Bronchial epithelial cell (primary cell): ENCODE results near the gene LMO7. TPM values are rescaled to one million over a fixed set of nuclear protein-coding genes. Genes with fewer than 3 reads are reported as not detected.

ENCODE experiments used
- DNase-seq: peaks from one replicate; pipeline ENCODE4 v3.0.0-alpha.2; 2010; ENCODE audit warnings: low read depth
- FAIRE-seq: peaks from 2 replicates; lab custom pipeline; 2011; peaks lifted over from hg19 to GRCh38; lab: Jason Lieb, UNC
- H3K27me3 ChIP-seq: 2 replicates; pipeline ENCODE4 v1.5.1; 2011; ENCODE audit warnings: low read length; ENCODE audit not compliant: control insufficient read depth, insufficient read depth
- H3K36me3 ChIP-seq: 2 replicates; pipeline ENCODE4 v1.5.1; 2011; ENCODE audit warnings: low read length; ENCODE audit not compliant: control insufficient read depth, insufficient read depth
- H3K4me3 ChIP-seq: 2 replicates; pipeline ENCODE4 v1.5.1; 2011; ENCODE audit warnings: mild to moderate bottlenecking, low read depth, low read length, control low read depth
- total RNA-seq: library from RNA; depleted of rRNA; stranded (reverse); fragments of >200 nt; gene quantifications from 2 replicates; pipeline ENCODE4 v1.2.1, GENCODE V29; 2014
- TF ChIP-seq, protein P1 (sequence below): IDR thresholded peaks from 2 replicates; pipeline ENCODE4 v1.5.1; 2011; ENCODE audit warnings: mild to moderate bottlenecking, moderate library complexity, low read length, control low read depth, inconsistent platforms; ENCODE audit not compliant: insufficient read depth, severe bottlenecking

The LMO7 gene
- total RNA-seq, 1 donor from 2014 or later = 150 TPM

DNA sequence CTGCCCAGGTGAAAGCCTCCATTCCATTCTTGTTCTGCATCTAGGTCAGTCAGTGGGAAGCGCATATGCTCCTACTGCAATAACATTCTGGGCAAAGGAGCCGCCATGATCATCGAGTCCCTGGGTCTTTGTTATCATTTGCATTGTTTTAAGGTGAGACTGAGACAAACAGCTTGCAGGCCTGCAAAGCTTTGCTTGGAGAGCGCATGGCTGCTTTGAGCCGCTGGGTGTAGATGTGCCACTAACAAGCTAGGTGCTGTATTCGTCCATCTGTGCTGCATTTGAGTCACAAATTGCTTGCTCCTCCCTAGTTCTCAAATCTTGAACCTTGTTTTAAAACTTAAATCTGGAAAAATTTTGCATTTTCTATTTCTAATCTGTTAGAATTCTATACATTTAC lies 219.1 kb downstream of the LMO7 start:
- Histone ChIP-seq H3K4me3 (no peak overlapping the region), H3K27me3 (no peaks in the 10 kb centered on the region), H3K36me3 (peaks cover 6% of the 10 kb centered on the region)
- TF ChIP-seq, protein P1, sequence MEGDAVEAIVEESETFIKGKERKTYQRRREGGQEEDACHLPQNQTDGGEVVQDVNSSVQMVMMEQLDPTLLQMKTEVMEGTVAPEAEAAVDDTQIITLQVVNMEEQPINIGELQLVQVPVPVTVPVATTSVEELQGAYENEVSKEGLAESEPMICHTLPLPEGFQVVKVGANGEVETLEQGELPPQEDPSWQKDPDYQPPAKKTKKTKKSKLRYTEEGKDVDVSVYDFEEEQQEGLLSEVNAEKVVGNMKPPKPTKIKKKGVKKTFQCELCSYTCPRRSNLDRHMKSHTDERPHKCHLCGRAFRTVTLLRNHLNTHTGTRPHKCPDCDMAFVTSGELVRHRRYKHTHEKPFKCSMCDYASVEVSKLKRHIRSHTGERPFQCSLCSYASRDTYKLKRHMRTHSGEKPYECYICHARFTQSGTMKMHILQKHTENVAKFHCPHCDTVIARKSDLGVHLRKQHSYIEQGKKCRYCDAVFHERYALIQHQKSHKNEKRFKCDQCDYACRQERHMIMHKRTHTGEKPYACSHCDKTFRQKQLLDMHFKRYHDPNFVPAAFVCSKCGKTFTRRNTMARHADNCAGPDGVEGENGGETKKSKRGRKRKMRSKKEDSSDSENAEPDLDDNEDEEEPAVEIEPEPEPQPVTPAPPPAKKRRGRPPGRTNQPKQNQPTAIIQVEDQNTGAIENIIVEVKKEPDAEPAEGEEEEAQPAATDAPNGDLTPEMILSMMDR = no peak
- DNase-seq (no peak), FAIRE-seq (no peak)

DNA sequence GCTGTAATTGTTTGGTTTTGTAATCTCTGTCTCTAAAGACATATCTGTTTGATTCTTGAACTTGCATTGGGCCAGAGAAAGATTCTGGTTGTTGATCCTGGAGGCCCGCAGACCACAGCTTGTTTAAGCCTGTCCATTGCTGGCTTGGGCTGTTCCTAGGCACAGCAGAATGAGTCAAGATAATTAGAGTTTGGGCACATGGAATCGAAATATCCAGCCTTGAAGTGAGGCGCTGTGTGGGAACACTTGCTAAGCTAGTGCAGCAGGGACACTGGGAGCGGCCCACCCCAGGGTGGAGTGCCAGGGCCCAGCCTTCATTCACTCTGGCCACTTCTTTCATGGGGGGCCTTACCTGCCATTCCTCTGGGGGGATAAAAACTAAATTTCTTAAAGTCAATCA lies 219.7 kb downstream of the LMO7 start:
- Histone ChIP-seq H3K36me3 (peaks cover 5% of the 10 kb centered on the region), H3K27me3 (no peaks in the 10 kb centered on the region), H3K4me3 (no peak overlapping the region)
- TF ChIP-seq, protein P1 = no peak
- DNase-seq (peak; percentile 47), FAIRE-seq (no peak)

DNA sequence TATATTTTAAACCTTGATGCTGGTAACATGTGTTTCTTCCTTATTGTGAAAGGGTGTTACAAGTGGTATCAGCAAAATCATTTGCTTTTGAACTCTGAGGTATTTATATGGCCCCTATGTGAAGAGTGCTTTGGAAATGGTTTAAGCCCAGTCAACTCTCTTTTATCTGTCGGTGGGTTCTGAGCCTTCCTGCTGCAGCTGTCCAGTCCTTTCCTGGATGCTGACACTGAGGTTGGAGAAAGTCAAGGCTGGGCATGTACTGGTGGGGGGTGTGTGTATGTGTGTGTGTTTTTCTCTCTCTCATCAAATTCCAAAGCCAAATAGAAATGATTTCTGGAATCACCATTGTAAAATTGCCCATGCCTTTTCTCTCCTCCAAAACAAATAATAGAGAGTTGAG lies 221.2 kb downstream of the LMO7 start:
- Histone ChIP-seq H3K27me3 (no peaks in the 10 kb centered on the region), H3K36me3 (peaks cover 4% of the 10 kb centered on the region)

DNA sequence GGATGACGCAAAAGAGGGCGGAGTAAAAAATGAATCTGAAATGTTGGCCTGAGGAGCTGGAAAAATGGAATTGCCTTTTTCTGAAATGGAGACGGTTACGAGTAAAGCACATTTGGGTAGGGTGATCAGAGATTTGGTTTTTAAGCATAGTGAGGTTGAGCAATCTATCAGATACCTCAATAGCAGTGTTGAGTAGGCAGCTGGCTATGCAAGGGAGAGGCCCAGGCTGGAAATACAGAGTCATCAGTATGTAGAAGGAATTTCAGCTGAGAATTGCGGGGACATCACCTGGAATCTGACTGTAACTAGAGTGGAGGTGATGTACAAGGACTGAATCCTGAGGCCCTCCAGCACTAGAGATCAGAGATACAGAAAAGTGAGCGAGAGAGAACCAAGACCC lies 224.8 kb downstream of the LMO7 start:
- FAIRE-seq (no peak), DNase-seq (peak; percentile 43)
- Histone ChIP-seq H3K4me3 (no peak overlapping the region), H3K36me3 (peaks cover 3% of the 10 kb centered on the region), H3K27me3 (no peaks in the 10 kb centered on the region)
- TF ChIP-seq, protein P1 = no peak

More for the DNA sequence above, 221.2 kb downstream of the LMO7 start:
- TF ChIP-seq, protein P1 = no peak
- FAIRE-seq = no peak
- no peak for DNase-seq
- no peak overlapping the region for H3K4me3 ChIP-seq

DNA sequence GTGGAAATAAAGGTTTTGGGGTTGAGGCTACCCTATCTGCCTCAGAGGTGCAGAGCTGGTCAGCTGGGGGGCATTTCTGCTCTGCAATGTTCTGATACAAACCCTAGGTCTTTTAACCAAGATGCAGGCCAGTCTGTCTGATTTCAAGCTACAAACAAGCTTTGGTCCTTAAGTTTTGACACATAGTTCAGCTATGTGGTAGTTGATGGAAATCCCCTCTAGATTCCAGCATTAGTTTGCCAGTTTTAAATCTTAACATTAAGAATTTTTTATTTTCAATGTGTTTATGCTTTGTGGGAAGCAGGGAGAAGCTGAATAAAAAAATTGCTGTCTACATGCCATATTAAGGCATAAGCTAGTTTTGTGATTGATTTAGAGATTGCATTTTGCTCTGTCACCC lies 225.7 kb downstream of the LMO7 start:
- FAIRE-seq = no peak
- TF ChIP-seq, protein P1 = no peak

DNA sequence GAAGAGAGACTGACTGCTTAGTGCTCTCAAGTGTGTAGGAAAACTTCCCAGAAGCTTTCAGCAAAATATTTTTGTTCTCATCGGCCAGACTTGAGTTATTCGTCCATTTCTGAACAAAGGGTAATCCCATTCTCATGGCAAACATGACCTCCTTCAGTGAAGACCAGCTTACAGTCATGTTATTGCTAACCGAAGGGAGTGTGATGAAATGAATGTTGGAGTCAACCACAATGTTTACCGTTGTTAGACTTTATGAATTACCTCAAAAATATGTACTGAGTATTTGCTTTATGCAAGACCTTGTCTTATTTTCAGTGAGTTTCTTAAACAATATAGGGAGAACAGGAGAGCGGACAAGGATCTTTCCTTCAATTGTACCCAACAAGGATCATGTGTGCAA lies 228.6 kb downstream of the LMO7 start:
- DNase-seq (peak; percentile 97), FAIRE-seq (no peak)
- Histone ChIP-seq H3K27me3 (no peaks in the 10 kb centered on the region), H3K4me3 (no peak overlapping the region), H3K36me3 (no peaks in the 10 kb centered on the region)
- TF ChIP-seq, protein P1 = no peak

More for the DNA sequence above, 225.7 kb downstream of the LMO7 start:
- Histone ChIP-seq H3K36me3 (peaks cover 3% of the 10 kb centered on the region), H3K4me3 (no peak overlapping the region), H3K27me3 (no peaks in the 10 kb centered on the region)
- no peak for DNase-seq
